HepG2 (cell line): ENCODE results near the gene PTPRCAP. TPM values are rescaled to one million over a fixed set of nuclear protein-coding genes. Genes with fewer than 3 reads are reported as not detected.

ENCODE experiments used
- BRCA1 ChIP-seq: sonication (generic); formaldehyde crosslinking; IDR thresholded peaks from 2 replicates; pipeline ENCODE4 v1.4.0; 2020; ENCODE audit warnings: missing genetic modification reagents
- CCDC6 ChIP-seq: sonication (generic); formaldehyde crosslinking; IDR thresholded peaks from 2 replicates; pipeline ENCODE4 v1.8.1; 2022; ENCODE audit warnings: mild to moderate bottlenecking, missing genetic modification reagents, moderate library complexity
- GFI1 ChIP-seq: sonication (generic); formaldehyde crosslinking; IDR thresholded peaks from 2 replicates; pipeline ENCODE4 v1.5.0; 2020; ENCODE audit warnings: missing genetic modification reagents, mild to moderate bottlenecking, borderline replicate concordance
- HHEX ChIP-seq: IDR thresholded peaks from 2 replicates; pipeline ENCODE4 v1.6.1; 2016; ENCODE audit warnings: control low read depth
- MAF1 ChIP-seq: sonication (generic); formaldehyde crosslinking; IDR thresholded peaks from 2 replicates; pipeline ENCODE4 v1.5.0; 2020; ENCODE audit warnings: missing genetic modification reagents, borderline replicate concordance
- PAF1 ChIP-seq: IDR thresholded peaks from 2 replicates; pipeline ENCODE4 v1.6.1; 2016; ENCODE audit warnings: missing genetic modification reagents, missing compliant biosample characterization
- SAFB2 ChIP-seq: sonication (generic); formaldehyde crosslinking; IDR thresholded peaks from 2 replicates; pipeline ENCODE4 v1.5.1; 2020; ENCODE audit warnings: missing genetic modification reagents, low read depth, mild to moderate bottlenecking, borderline replicate concordance
- SYNCRIP ChIP-seq: fragments of 200-400 bp; formaldehyde crosslinking; IDR thresholded peaks from 2 replicates; pipeline ENCODE4 v1.6.1; 2018; ENCODE audit warnings: mild to moderate bottlenecking, low read depth, low read length; ENCODE audit not compliant: insufficient read depth
- ZMYM2 ChIP-seq: sonication (generic); formaldehyde crosslinking; IDR thresholded peaks from 2 replicates; pipeline ENCODE4 v1.8.0; 2022; ENCODE audit warnings: mild to moderate bottlenecking, missing genetic modification reagents
- ZNF766 ChIP-seq: sonication (generic); formaldehyde crosslinking; IDR thresholded peaks from 2 replicates; pipeline ENCODE4 v1.5.0; 2020; ENCODE audit warnings: missing genetic modification reagents, borderline replicate concordance
- ZNF772 ChIP-seq: sonication (generic); formaldehyde crosslinking; IDR thresholded peaks from 2 replicates; pipeline ENCODE4 v1.5.0; 2020; ENCODE audit warnings: mild to moderate bottlenecking, missing genetic modification reagents
- ZSCAN29 ChIP-seq: sonication (generic); formaldehyde crosslinking; conservative IDR thresholded peaks from 2 replicates; pipeline ENCODE4 v1.4.0; 2020; ENCODE audit warnings: mild to moderate bottlenecking, missing genetic modification reagents
- polyA plus RNA-seq, 8 experiments: library from polyadenylated mRNA; depleted of rRNA in 3 of 8; stranded (reverse) in 7 of 8; unstranded in 1 of 8; fragments of >200 nt; fragmentation: Illumina TruSeq in 4 of 8; extraction: Trizol in 4 of 8; gene quantifications; 2 replicates each; pipeline versions ENCODE4 v1.2.1 to v1.2.3, GENCODE V29; 2011 to 2016; ENCODE audit warnings: low read depth in 4 of 8, missing spikeins in 1 of 8, mixed read lengths in 1 of 8; ENCODE audit not compliant: insufficient read depth in 1 of 8
- total RNA-seq, 5 experiments: library from RNA; depleted of rRNA; stranded (reverse); fragments of >200 nt; fragmentation: Illumina TruSeq; extraction: Trizol; gene quantifications; 2 replicates each; pipeline ENCODE4 v1.2.3, GENCODE V29; 2016; ENCODE audit warnings: low read depth in 1 of 5
- TF ChIP-seq, protein P1 (sequence below): sonication (generic); formaldehyde crosslinking; IDR thresholded peaks from 2 replicates; pipeline ENCODE4 v1.4.0; 2020; ENCODE audit warnings: missing genetic modification reagents
- TF ChIP-seq, protein P2 (sequence below): sonication (generic); formaldehyde crosslinking; IDR thresholded peaks from 2 replicates; pipeline ENCODE4 v1.4.0; 2020; ENCODE audit warnings: missing genetic modification reagents
- TF ChIP-seq, protein P3 (sequence below): sonication (generic); formaldehyde crosslinking; IDR thresholded peaks from 2 replicates; pipeline ENCODE4 v1.4.0; 2020; ENCODE audit warnings: missing genetic modification reagents, mild to moderate bottlenecking, borderline replicate concordance

PTPRCAP gene
- total and polyA plus RNA-seq, 2 of the 13 experiments (the other 11 are each of a cell fraction or from before 2014, with no cell fraction given): 0.60 to 0.70 TPM

DNA sequence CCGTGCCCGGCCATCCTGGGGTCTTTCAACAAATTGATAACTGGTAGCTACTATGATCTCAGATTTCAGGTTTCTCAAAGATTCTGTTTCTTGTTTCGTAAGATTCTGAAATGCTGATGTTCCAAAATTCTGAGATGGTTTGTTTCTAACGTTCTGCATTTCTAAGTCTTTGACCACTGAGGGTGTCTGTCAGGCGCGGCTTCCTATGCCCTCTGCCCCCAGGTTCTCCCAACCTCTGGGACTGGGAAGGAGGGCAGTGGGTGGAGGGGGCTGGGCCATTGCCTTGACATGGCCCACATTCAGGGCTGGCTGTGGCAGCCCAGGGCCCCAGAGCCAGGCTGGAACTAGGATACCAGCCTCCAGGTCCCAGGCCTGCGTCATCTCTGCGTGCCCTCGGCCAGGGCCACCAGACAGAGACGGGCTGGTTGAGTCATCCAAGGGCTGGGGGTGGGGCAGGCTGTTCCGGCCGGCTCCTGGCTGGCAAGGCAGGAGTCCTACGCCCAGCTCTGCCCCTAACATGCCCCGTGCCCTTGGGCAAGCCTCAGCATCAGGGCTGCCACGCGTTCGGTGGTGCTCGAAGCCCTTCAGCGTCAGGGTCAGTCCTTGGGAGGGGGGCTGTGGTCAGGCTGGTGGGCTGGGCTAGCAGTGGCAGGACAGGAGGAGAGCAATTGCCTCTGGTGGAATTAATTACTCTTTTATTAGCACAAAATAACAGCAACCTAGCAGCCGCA lies 26.4 kb upstream of the PTPRCAP start (continued):
- TF ChIP-seq, protein P1, sequence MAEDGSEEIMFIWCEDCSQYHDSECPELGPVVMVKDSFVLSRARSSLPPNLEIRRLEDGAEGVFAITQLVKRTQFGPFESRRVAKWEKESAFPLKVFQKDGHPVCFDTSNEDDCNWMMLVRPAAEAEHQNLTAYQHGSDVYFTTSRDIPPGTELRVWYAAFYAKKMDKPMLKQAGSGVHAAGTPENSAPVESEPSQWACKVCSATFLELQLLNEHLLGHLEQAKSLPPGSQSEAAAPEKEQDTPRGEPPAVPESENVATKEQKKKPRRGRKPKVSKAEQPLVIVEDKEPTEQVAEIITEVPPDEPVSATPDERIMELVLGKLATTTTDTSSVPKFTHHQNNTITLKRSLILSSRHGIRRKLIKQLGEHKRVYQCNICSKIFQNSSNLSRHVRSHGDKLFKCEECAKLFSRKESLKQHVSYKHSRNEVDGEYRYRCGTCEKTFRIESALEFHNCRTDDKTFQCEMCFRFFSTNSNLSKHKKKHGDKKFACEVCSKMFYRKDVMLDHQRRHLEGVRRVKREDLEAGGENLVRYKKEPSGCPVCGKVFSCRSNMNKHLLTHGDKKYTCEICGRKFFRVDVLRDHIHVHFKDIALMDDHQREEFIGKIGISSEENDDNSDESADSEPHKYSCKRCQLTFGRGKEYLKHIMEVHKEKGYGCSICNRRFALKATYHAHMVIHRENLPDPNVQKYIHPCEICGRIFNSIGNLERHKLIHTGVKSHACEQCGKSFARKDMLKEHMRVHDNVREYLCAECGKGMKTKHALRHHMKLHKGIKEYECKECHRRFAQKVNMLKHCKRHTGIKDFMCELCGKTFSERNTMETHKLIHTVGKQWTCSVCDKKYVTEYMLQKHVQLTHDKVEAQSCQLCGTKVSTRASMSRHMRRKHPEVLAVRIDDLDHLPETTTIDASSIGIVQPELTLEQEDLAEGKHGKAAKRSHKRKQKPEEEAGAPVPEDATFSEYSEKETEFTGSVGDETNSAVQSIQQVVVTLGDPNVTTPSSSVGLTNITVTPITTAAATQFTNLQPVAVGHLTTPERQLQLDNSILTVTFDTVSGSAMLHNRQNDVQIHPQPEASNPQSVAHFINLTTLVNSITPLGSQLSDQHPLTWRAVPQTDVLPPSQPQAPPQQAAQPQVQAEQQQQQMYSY (CRISPR knock-in tag): no peak
- TF ChIP-seq HHEX (CRISPR knock-in tag): peak; percentile 17; the same call in 1 of the 2 replicates
- no peak for TF ChIP-seq SYNCRIP
- TF ChIP-seq, protein P2, sequence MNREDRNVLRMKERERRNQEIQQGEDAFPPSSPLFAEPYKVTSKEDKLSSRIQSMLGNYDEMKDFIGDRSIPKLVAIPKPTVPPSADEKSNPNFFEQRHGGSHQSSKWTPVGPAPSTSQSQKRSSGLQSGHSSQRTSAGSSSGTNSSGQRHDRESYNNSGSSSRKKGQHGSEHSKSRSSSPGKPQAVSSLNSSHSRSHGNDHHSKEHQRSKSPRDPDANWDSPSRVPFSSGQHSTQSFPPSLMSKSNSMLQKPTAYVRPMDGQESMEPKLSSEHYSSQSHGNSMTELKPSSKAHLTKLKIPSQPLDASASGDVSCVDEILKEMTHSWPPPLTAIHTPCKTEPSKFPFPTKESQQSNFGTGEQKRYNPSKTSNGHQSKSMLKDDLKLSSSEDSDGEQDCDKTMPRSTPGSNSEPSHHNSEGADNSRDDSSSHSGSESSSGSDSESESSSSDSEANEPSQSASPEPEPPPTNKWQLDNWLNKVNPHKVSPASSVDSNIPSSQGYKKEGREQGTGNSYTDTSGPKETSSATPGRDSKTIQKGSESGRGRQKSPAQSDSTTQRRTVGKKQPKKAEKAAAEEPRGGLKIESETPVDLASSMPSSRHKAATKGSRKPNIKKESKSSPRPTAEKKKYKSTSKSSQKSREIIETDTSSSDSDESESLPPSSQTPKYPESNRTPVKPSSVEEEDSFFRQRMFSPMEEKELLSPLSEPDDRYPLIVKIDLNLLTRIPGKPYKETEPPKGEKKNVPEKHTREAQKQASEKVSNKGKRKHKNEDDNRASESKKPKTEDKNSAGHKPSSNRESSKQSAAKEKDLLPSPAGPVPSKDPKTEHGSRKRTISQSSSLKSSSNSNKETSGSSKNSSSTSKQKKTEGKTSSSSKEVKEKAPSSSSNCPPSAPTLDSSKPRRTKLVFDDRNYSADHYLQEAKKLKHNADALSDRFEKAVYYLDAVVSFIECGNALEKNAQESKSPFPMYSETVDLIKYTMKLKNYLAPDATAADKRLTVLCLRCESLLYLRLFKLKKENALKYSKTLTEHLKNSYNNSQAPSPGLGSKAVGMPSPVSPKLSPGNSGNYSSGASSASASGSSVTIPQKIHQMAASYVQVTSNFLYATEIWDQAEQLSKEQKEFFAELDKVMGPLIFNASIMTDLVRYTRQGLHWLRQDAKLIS (CRISPR knock-in tag): no peak
- no peak for TF ChIP-seq BRCA1 (CRISPR knock-in tag)
- no peak for TF ChIP-seq MAF1
- 0 out of 2 replicates have a peak, but pooled peaks have one; percentile 1 for TF ChIP-seq ZNF766 (CRISPR knock-in tag)
- no peak for TF ChIP-seq ZMYM2
- 0 out of 2 replicates have a peak, but pooled peaks have one; percentile 40 for TF ChIP-seq CCDC6
- TF ChIP-seq GFI1 (CRISPR knock-in tag): no peak
- TF ChIP-seq, protein P3, sequence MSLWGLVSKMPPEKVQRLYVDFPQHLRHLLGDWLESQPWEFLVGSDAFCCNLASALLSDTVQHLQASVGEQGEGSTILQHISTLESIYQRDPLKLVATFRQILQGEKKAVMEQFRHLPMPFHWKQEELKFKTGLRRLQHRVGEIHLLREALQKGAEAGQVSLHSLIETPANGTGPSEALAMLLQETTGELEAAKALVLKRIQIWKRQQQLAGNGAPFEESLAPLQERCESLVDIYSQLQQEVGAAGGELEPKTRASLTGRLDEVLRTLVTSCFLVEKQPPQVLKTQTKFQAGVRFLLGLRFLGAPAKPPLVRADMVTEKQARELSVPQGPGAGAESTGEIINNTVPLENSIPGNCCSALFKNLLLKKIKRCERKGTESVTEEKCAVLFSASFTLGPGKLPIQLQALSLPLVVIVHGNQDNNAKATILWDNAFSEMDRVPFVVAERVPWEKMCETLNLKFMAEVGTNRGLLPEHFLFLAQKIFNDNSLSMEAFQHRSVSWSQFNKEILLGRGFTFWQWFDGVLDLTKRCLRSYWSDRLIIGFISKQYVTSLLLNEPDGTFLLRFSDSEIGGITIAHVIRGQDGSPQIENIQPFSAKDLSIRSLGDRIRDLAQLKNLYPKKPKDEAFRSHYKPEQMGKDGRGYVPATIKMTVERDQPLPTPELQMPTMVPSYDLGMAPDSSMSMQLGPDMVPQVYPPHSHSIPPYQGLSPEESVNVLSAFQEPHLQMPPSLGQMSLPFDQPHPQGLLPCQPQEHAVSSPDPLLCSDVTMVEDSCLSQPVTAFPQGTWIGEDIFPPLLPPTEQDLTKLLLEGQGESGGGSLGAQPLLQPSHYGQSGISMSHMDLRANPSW (CRISPR knock-in tag): peak; percentile 25; the same call in 1 of the 2 replicates
- no peak for TF ChIP-seq ZSCAN29
- TF ChIP-seq ZNF772: no peak
- no peak for TF ChIP-seq PAF1
- TF ChIP-seq SAFB2: peak; percentile 58
